ENCODE measurements around the gene SKI. TPM values are rescaled to one million over a fixed set of nuclear protein-coding genes. Genes with fewer than 3 reads are reported as not detected.

The SKI gene
- total and polyA plus RNA-seq, 2 donors (not counting 1 experiment from before 2014, with no cell fraction given): 11.6 to 21.8 TPM

DNA sequence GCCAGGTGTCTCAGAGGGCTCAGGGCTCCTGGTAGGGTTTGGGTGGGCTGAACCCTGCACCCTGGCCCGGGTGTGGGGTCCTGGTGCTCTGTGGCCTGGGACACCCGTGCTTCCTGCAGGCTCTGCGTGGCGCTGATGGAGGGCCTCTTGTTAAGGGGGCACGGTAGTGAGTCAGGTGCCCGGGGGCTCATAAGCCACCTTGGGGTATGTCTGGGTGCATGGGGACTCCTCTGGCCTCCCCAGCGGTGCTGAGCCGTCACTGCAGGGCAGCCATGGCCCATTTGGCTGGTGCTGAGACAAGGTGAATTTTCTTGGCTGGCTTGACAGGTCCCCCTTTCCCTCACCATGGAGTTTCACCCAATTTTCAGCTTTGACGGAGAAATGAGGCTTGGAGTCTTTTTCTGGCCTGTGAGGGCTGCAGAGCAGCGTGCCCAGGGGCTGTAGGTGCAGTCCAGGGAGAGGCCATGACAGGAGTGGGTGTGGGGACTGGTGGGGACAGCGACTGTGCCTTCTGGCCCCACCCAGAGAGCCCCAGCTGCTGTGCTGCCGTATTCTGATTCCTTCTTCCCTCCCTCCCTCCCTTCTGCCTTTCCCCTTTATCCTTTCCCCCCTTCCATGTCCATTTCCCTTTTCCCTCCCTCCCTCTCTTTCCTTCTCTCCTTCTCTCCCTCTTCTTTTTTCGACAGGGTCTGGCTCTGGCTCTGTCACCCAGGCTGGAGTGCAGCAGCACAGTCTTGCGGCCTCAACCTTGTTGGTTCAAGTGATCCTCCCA is 40.4 kb downstream of the SKI start:
- no peaks in the 10 kb centered on the region for H3K27me3 ChIP-seq (ENCODE audit: control insufficient read depth, insufficient read depth, low read length)
- peaks cover 97% of the 10 kb centered on the region for H3K79me2 ChIP-seq (ENCODE audit: control insufficient read depth, insufficient read depth, low read length)
- H3K4me3 ChIP-seq (replicated peaks in 1 of 4; ENCODE audit: control extremely low read depth in 1 of 4, insufficient read depth in 1 of 4, low read depth in 3 of 4, low read length in 4 of 4): no peak overlapping the region
- H3K4me1 ChIP-seq (ENCODE audit: control insufficient read depth, extremely low read depth, insufficient read depth, low read length): peaks cover 13% of the 10 kb centered on the region
- H4K20me1 ChIP-seq (ENCODE audit: control insufficient read depth, extremely low read depth, insufficient read depth, low read length): peaks cover 1% of the 10 kb centered on the region
- no peaks in the 10 kb centered on the region for H3K9me3 ChIP-seq (ENCODE audit: control insufficient read depth, insufficient read depth, low read depth, low read length)
- no peak overlapping the region for H3K9ac ChIP-seq (ENCODE audit: insufficient read depth, low read length)
- peaks cover 4% of the 10 kb centered on the region for H3K36me3 ChIP-seq (ENCODE audit: control insufficient read depth, insufficient read depth, low read length)
- no peak for DNase-seq (ENCODE audit: low read depth in 2 of 2)
- no peak overlapping the region for H2AFZ ChIP-seq (ENCODE audit: low read length)
- no peak for TF ChIP-seq EZH2 (IDR thresholded peaks at IDR 0.05; ENCODE audit: low read length, missing control alignments)
- TF ChIP-seq, protein P1, sequence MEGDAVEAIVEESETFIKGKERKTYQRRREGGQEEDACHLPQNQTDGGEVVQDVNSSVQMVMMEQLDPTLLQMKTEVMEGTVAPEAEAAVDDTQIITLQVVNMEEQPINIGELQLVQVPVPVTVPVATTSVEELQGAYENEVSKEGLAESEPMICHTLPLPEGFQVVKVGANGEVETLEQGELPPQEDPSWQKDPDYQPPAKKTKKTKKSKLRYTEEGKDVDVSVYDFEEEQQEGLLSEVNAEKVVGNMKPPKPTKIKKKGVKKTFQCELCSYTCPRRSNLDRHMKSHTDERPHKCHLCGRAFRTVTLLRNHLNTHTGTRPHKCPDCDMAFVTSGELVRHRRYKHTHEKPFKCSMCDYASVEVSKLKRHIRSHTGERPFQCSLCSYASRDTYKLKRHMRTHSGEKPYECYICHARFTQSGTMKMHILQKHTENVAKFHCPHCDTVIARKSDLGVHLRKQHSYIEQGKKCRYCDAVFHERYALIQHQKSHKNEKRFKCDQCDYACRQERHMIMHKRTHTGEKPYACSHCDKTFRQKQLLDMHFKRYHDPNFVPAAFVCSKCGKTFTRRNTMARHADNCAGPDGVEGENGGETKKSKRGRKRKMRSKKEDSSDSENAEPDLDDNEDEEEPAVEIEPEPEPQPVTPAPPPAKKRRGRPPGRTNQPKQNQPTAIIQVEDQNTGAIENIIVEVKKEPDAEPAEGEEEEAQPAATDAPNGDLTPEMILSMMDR (conservative IDR thresholded peaks at IDR 0.05 in 1 of 2, IDR thresholded peaks at IDR 0.05 in 1 of 2; ENCODE audit: low read depth in 1 of 2, low read length in 2 of 2): no peak
- H3K27ac ChIP-seq (ENCODE audit: insufficient read depth, low read length): no peak overlapping the region
- H3K4me2 ChIP-seq (ENCODE audit: extremely low read depth, insufficient read depth, low read length): no peak overlapping the region

DNA sequence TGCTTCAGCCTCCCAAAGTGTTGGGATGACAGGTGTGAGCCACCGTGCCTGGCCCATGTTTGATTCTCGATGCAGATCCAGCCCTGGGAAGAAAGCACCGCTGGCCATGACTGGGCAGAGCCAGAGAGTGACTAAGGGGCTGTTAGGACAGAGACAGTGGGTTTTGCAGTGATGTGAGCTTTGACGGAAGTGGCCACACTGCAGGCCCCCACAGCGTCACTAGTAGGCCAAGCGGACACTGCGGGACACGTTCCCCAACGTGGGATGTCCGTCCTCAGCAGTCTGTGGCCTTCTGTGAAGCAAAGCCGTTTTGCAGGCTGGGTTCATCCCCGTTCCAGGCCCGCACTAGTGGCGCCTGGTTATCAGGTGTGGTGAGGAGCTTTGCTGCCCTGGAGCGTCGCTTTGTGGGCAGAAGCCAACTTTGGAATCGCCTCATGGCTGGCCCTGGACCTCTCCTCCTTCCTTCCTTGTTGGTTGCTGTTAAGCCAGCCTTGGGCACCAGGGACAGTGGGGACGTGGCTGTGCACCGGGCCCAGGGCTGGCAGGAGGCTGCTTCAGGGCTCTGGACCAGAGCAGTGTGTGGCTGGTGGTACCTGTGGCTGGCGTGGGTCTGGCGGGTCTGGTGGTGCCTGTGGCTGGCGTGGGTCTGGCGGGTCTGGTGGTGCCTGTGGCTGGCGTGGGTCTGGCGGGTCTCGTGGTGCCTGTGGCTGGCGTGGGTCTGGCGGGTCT is 41.2 kb downstream of the SKI start:
- H3K4me1 ChIP-seq (ENCODE audit: control insufficient read depth, extremely low read depth, insufficient read depth, low read length): peaks cover 19% of the 10 kb centered on the region
- peaks cover 99% of the 10 kb centered on the region for H3K79me2 ChIP-seq (ENCODE audit: control insufficient read depth, insufficient read depth, low read length)
- peaks cover 4% of the 10 kb centered on the region for H3K36me3 ChIP-seq (ENCODE audit: control insufficient read depth, insufficient read depth, low read length)
- no peak overlapping the region for H2AFZ ChIP-seq (ENCODE audit: low read length)
- TF ChIP-seq, protein P1 (conservative IDR thresholded peaks at IDR 0.05 in 1 of 2, IDR thresholded peaks at IDR 0.05 in 1 of 2; ENCODE audit: low read depth in 1 of 2, low read length in 2 of 2): no peak
- no peak for TF ChIP-seq EZH2 (IDR thresholded peaks at IDR 0.05; ENCODE audit: low read length, missing control alignments)
- no peaks in the 10 kb centered on the region for H3K9me3 ChIP-seq (ENCODE audit: control insufficient read depth, insufficient read depth, low read depth, low read length)
- H3K27ac ChIP-seq (ENCODE audit: insufficient read depth, low read length): no peak overlapping the region
- no peak for DNase-seq (ENCODE audit: low read depth in 2 of 2)
- H3K4me2 ChIP-seq (ENCODE audit: extremely low read depth, insufficient read depth, low read length): no peak overlapping the region
- H3K27me3 ChIP-seq (ENCODE audit: control insufficient read depth, insufficient read depth, low read length): no peaks in the 10 kb centered on the region
- peaks cover 1% of the 10 kb centered on the region for H4K20me1 ChIP-seq (ENCODE audit: control insufficient read depth, extremely low read depth, insufficient read depth, low read length)
- H3K4me3 ChIP-seq (replicated peaks in 1 of 4; ENCODE audit: control extremely low read depth in 1 of 4, insufficient read depth in 1 of 4, low read depth in 3 of 4, low read length in 4 of 4): no peak overlapping the region
- no peak overlapping the region for H3K9ac ChIP-seq (ENCODE audit: insufficient read depth, low read length)

DNA sequence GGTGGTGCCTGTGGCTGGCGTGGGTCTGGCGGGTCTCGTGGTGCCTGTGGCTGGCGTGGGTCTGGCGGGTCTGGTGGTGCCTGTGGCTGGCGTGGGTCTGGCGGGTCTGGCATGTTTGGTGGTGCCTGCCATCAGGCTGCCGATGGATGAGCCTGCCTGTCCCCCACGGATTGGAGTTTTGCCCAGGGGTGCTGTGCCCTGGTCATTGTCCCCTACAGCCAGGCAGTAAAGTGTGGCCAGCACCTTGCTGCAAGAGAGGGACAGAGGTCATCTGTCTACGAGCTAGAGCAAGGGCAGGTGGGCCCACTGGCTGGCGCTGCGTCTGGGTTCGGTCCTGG is 41.8 kb downstream of the SKI start:
- H4K20me1 ChIP-seq (ENCODE audit: control insufficient read depth, extremely low read depth, insufficient read depth, low read length): peaks cover 1% of the 10 kb centered on the region

More for the DNA sequence above, 41.8 kb downstream of the SKI start:
- no peak for DNase-seq (ENCODE audit: low read depth in 2 of 2)
- Histone ChIP-seq H3K4me1 (ENCODE audit: control insufficient read depth, extremely low read depth, insufficient read depth, low read length) (peaks cover 24% of the 10 kb centered on the region), H3K4me3 (replicated peaks in 1 of 4; ENCODE audit: control extremely low read depth in 1 of 4, insufficient read depth in 1 of 4, low read depth in 3 of 4, low read length in 4 of 4) (no peak overlapping the region), H3K27ac (ENCODE audit: insufficient read depth, low read length) (peak overlapping the region; percentile 51), H2AFZ (ENCODE audit: low read length) (no peak overlapping the region), H3K4me2 (ENCODE audit: extremely low read depth, insufficient read depth, low read length) (no peak overlapping the region), H3K9me3 (ENCODE audit: control insufficient read depth, insufficient read depth, low read depth, low read length) (no peaks in the 10 kb centered on the region), H3K79me2 (ENCODE audit: control insufficient read depth, insufficient read depth, low read length) (peaks cover 99% of the 10 kb centered on the region), H3K36me3 (ENCODE audit: control insufficient read depth, insufficient read depth, low read length) (peaks cover 4% of the 10 kb centered on the region), H3K27me3 (ENCODE audit: control insufficient read depth, insufficient read depth, low read length) (no peaks in the 10 kb centered on the region), H3K9ac (ENCODE audit: insufficient read depth, low read length) (no peak overlapping the region)
- TF ChIP-seq EZH2 (IDR thresholded peaks at IDR 0.05; ENCODE audit: low read length, missing control alignments): no peak
- TF ChIP-seq, protein P1 (conservative IDR thresholded peaks at IDR 0.05 in 1 of 2, IDR thresholded peaks at IDR 0.05 in 1 of 2; ENCODE audit: low read depth in 1 of 2, low read length in 2 of 2): no peak
